HG03108 (cell line): Measurements from ENCODE around the gene HEYL.

Source experiments
- ATAC-seq: cut with Tn5 transposase; IDR thresholded peaks from one replicate; pipeline ENCODE4 v1.9.1; 2021; ENCODE audit warnings: moderate library complexity; ENCODE audit not compliant: unreplicated experiment

The HEYL gene

GRCh38 chr1:39668111-39668510, 28.7 kb upstream of the HEYL start:
- no peak for ATAC-seq

GRCh38 chr1:39666772-39667171, 27.3 kb upstream of the HEYL start:
- ATAC-seq, result peak; percentile 79

- no peak for ATAC-seq
These were observed 24.1 kb upstream of the HEYL start for GRCh38 chr1:39663559-39663958.

GRCh38 chr1:39662861-39663260, 23.4 kb upstream of the HEYL start:
- ATAC-seq, result no peak

GRCh38 chr1:39659538-39659937, 20.1 kb upstream of the HEYL start:
- ATAC-seq, result no peak

- ATAC-seq, result no peak
These were observed 19.7 kb upstream of the HEYL start for GRCh38 chr1:39659110-39659509.

- no peak for ATAC-seq
These were observed 18.6 kb upstream of the HEYL start for GRCh38 chr1:39657923-39658485.

GRCh38 chr1:39657402-39657801, 18.0 kb upstream of the HEYL start:
- ATAC-seq, result no peak

- no peak for ATAC-seq
These were observed 16.9 kb upstream of the HEYL start for GRCh38 chr1:39656391-39656790.

GRCh38 chr1:39655578-39656268, 16.3 kb upstream of the HEYL start:
- no peak for ATAC-seq

- ATAC-seq, result no peak
These were observed 14.8 kb upstream of the HEYL start for GRCh38 chr1:39654291-39654690.

- no peak for ATAC-seq
These were observed 14.1 kb upstream of the HEYL start for GRCh38 chr1:39653546-39654031.

GRCh38 chr1:39652554-39652953, 13.1 kb upstream of the HEYL start:
- no peak for ATAC-seq

GRCh38 chr1:39652105-39652504, 12.7 kb upstream of the HEYL start:
- no peak for ATAC-seq

- no peak for ATAC-seq
These were observed 11.0 kb upstream of the HEYL start for GRCh38 chr1:39650431-39650830.

GRCh38 chr1:39649636-39650185, 10.3 kb upstream of the HEYL start:
- no peak for ATAC-seq

- no peak for ATAC-seq
These were observed 9.1 kb upstream of the HEYL start for GRCh38 chr1:39648496-39648895.

- ATAC-seq, result no peak
These were observed 7.8 kb upstream of the HEYL start for GRCh38 chr1:39647247-39647646.

- ATAC-seq, result no peak
These were observed 7.0 kb upstream of the HEYL start for GRCh38 chr1:39646232-39647081.

- no peak for ATAC-seq
These were observed 6.1 kb upstream of the HEYL start for GRCh38 chr1:39645411-39646043.

GRCh38 chr1:39643705-39644104, 4.3 kb upstream of the HEYL start:
- no peak for ATAC-seq
